Fibroblast of skin of left biceps (primary cell): Measurements from ENCODE around the gene CLDN4.
"Not testable (repeated sequence)": the region's sequence is repeated elsewhere in the genome, so short reads cannot be mapped to it uniquely, and the experiment has no call there.

Source experiments
- DNase-seq, 2 experiments: peaks; one replicate each; pipeline ENCODE4 v3.0.0-alpha.2; 2013; ENCODE audit warnings: low read depth in 2 of 2

The CLDN4 gene, protein sequence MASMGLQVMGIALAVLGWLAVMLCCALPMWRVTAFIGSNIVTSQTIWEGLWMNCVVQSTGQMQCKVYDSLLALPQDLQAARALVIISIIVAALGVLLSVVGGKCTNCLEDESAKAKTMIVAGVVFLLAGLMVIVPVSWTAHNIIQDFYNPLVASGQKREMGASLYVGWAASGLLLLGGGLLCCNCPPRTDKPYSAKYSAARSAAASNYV

DNA sequence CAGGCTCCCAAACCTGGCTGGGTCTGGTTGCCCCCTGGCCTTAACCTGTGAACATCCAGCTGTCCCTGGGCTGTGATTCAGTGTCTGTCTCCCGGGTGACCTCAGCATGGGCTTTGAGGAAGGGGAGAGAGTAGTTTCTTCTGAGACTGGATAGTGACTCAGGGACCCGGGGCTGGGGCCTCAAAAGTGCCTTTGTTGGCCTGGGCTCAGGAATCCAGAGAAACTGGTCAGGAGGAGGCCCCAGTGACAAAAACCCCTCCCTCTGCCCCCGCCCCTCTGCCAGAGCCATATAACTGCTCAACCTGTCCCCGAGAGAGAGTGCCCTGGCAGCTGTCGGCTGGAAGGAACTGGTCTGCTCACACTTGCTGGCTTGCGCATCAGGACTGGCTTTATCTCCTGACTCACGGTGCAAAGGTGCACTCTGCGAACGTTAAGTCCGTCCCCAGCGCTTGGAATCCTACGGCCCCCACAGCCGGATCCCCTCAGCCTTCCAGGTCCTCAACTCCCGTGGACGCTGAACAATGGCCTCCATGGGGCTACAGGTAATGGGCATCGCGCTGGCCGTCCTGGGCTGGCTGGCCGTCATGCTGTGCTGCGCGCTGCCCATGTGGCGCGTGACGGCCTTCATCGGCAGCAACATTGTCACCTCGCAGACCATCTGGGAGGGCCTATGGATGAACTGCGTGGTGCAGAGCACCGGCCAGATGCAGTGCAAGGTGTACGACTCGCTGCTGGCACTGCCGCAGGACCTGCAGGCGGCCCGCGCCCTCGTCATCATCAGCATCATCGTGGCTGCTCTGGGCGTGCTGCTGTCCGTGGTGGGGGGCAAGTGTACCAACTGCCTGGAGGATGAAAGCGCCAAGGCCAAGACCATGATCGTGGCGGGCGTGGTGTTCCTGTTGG lies at the start of gene CLDN4:
Gene CLDN4, plus strand, starts transcription at position 316 of the 903 bp plus-strand sequence. Its CDS starts 206 bp downstream, at position 522.
- no peak for DNase-seq

DNA sequence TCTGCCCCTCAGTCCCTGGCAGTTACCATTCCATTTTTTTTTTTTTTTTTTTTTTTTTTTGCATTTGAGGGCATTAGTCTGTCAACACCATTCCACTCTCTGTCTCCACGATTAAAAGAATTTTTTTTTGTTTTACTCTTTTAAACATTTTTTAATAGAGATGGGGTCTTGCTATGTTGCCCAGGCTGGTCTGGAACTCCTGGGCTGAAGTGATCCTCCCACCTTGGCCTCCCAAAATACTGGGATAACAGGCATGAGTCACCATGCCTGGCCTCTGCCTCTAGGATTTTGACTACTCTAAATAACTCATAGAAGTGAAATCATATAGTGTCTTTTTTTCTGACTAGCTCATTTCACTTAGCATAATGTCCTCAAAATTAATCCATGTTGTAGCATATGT lies 44.2 kb upstream of the CLDN4 start:
- no peak for DNase-seq

DNA sequence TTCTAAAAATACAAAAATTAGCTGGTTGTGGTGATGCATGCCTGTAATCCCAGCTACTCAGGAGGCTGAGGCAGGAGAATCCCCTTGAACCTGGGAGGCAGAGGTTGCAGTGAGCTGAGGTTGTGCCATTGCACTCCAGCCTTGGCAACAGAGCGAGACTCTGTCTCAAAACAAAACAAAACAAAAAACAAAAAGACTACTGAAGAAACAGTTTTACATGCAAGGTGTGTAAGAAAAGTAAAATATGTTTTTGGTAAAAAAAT lies 43.1 kb upstream of the CLDN4 start:
- DNase-seq = not testable (repeated sequence)

DNA sequence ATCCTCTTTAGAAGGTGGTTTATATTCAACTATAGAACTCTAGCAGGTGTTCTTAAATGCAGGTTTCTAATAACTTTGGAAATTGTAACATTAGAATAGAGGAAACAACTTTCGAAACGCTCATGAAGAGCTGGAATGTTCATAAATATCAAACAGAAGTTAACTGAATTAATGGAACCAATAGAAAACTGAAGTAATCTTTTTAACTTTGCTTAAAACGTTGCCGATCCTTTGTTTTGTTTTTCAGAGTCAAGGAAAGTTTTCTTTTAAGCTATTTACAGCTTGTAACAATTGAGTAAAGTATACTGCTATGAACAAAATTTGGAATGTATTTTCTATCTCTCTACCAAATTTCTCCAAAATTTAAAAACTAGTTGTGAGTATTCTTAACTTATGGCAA lies 41.7 kb upstream of the CLDN4 start:
- no peak for DNase-seq

DNA sequence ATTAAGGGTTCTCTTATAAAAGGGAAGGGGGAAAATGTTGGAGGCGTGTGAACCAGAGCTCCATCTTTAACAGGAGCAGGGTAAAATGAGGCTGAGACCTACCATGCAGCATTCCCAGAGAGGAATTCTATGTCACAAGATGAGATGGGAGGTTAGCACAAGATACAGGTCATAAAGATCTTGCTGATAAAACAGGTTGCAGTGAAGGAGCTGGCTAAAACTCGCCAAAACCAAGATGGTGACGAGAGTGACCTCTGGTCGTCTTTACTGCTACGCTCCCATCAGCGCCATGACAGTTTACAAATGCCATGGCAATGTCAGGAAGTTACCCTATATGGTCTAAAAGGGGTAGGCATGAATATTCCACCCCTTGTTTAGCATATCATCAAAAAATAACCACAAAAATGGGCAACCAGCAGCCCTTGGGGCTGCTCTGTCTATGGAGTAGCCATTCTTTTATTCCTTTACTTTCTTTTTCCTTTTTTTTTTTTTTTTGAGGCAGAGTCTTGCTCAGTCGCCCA lies 39.6 kb upstream of the CLDN4 start:
- DNase-seq = not testable (repeated sequence)

DNA sequence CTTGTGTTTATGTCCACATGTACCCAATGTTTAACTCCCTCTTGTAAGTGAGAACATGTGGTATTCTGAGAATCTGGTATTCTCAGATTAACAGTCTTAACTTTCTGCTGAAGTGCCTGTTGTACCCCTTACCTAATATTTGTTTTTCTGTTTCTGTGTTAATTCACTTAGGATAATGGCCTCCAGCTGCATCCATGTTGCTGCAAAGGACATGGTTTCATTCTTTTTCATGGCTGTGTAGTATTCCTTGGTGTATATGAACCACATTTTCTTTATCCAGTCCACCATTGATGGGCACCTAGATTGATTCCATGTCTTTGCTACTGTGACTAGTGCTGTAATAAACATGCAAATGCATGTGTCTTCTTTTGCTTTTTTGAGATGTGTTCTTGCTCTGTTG lies 35.6 kb upstream of the CLDN4 start:
- not testable (repeated sequence) for DNase-seq

DNA sequence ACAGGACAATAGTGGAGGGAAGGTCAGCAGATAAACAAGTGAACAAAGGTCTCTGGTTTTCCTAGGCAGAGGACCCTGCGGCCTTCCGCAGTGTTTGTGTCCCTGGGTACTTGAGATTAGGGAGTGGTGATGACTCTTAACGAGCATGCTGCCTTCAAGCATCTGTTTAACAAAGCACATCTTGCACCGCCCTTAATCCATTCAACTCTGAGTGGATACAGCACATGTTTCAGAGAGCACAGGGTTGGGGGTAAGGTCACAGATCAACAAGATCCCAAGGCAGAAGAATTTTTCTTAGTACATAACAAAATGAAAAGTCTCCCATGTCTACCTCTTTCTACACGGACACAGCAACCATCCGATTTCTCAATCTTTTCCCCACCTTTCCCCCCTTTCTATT lies 34.1 kb upstream of the CLDN4 start:
- DNase-seq = not testable (repeated sequence)

DNA sequence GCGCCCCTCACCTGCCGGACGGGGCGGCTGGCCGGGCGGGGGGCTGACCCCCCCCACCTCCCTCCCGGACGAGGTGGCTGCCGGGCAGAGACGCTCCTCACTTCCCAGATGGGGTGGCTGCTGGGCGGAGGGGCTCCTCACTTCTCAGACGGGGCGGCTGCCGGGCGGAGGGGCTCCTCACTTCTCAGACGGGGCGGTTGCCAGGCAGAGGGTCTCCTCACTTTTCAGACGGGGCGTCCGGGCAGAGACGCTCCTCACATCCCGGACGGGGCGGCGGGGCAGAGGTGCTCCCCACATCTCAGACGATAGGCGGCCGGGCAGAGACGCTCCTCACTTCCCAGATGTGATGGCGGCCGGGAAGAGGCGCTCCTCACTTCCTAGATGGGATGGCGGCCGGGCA lies 33.6 kb upstream of the CLDN4 start:
- DNase-seq = not testable (repeated sequence)

DNA sequence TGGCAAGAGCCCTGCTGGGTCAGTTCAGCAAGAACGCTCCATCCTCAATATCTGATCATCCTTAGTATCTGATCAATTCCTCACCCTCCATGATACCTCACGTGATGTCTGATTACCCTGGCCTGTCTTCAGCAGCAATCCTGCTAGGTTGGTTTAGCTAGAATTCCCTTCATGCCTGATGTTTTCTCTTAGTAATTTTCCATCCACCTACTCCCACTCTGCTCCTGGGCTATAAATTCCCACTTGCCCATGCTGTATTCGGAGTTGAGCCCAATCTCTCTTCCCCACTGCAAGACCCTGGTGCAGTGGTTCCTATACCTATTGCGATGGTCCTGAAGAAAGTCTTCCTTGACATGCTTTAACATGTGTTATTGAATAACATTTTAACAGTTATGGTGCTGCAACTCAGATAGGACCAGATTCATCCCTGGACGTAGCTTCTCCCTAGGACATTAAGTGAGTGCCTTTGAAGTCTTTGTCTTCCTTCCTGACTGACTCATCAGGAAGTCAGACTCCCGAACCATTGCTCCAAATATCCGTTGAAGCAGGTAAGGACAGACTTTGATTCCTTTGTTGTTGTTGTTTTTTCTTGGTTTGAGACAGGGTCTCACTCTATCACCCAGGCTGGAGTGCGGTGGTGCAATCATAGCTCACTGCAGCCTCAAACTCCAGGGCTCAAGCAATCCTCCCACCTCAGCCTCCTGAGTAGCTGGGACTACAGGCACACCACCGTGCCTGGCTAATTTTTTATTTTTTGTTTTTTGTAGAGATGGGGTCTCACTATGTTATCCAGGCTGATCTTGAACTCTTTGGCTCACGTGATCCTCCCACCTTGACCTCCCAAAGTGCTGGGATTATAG lies 31.3 kb upstream of the CLDN4 start:
- DNase-seq = no peak

DNA sequence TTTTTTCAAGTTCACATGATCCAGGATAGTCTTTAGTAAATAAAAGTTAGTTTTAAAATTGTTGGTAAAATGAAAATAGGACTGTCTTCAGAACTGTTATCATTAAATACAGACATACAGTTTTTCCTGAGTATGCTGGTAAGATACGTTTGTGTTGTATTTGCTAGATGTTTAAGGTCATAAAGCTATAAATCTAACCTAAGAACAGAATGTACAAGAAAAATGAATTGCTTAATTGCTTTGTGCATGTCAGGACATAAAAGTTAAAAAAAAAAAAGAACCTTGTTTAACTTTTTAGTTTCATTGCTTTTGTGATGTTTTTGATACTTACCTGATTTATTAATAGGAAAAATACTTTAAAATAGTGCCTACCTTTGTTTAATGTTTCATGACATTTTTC lies 29.2 kb upstream of the CLDN4 start:
- DNase-seq = no peak

DNA sequence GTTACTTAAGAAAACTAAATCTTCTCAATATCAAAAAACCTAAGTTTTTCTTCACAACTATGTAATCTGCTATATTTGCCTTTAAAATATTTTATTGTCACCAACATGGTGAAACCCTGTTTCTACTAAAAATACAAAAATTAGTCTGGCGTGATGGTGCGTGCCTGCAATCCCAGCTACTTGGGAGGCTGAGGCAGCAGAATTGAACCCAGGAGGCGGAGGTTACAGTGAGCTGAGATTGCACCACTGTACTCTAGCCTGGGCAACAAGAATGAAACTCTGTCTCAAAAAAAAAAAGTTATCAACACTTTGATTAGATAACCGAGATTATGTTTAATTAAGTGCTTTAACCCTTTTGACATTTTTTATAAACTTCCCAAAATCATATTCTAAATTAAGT lies 28.3 kb upstream of the CLDN4 start:
- no peak for DNase-seq

DNA sequence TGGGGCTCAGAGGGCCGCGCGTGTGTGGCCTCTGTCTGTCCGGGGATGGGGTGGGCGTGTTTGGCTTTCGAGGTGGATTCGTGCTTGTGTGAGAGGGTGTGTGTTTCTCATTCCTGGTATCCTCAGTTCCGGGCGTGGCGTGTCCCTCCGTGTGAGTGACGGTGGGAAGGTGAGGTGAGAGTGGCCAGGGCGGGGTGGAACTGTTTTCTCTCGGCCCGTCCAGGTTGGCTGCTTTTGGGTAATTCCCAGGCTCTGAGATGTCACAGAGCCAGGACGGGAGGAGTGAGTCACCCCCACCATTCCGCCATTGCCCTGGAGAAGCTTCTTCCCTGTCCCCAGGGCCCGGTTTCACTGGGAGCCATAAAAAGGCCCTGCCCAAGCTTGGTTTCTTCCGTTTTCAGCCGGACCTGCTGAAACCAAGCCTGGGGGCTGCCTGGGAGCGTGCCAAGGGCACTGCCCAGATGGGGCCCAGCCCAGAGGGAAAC lies 21.3 kb upstream of the CLDN4 start:
- no peak for DNase-seq

DNA sequence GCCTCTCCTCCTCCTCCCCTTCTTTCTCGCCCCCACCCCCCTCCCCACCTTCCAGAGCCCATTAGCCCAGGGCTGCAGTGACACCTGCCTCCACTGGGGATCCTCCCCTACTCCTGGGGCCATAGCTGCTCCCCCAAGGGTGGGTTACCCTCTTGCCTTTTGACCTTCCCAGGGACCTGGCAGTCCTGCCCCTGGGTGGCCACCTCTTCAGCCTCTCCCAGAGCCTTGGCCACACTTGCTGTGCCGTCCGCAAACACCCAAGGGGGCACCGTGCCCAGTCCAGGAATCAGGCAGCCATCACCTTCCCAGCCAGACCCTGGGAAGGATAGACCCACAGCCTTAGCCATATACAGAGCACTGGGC lies 19.8 kb upstream of the CLDN4 start:
- no peak for DNase-seq

DNA sequence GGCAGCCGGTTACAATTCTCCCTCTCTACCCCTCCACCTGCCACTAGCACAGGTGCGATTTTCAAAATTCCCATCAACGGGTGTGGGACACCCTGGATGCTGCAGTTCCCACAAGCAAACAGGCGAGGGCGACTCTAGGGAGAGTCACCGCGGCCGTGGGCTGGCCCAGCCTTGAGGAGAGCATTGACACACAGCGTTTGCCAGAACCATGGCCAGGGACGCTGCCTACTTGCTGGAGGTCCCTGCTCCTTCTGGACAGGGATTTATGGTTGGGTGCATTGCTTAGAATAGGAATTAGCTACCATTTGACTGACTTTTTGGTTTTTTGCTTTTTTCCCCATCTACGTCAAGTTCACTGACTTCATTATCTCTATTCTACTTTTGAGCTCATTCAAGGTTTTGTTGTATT lies 19.0 kb upstream of the CLDN4 start:
- no peak for DNase-seq

DNA sequence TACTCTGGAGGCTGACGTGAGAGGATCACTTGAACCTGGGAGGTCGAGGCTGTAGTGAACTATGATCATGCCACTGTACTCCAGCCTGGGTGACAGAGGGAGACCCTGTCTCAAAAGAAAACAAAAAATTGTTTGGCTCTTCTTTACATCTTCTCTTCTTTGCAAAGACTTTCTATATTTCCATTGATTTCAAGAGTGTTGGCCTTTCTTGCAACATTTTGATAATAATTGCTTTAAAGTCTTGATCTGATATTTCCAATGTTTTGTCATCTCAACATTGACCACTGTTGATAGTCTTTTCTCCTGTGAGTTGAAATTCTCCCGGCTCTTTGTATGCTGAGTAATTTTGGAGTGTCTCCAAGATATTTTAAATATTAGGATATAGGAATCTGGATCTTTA lies 17.8 kb upstream of the CLDN4 start:
- no peak for DNase-seq

DNA sequence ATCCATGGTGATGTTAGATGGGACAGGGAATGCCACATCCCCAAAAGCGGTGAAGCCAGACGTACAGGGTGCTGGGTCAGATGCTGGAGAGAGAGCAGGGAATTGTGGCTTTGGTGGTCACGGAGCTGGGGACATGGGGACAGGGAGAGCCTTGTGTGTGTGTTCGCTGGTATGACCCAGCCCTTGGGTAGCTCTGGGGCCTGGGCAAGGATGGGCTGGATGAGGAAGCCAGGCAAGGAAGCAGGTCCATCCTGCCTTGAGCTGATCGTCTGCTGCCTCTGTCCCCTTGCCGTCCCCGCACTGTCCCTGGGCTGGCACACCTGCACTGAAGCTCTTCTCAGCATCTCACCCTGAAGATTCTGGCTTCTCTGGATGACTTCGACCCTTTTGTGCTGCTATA lies 15.4 kb upstream of the CLDN4 start:
- no peak for DNase-seq

DNA sequence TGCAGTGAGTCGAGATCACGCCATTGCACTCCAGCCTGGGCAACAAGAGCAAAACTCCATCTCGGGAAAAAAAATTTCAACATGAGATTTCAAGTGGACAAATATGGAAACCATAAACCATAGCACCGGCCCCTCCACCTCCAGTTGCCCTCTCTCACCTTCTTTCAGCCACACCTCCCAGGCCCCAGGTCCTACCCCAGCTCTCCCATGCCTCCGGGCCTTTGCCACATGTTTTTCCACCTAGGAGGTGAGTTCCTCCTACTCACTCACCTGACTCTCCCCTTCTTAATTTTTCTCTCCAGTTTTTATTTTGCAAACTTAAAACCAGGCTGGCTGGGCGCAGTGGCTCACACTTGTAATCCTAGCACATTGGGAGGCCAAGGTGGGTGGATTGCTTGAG lies 13.7 kb upstream of the CLDN4 start:
- no peak for DNase-seq

DNA sequence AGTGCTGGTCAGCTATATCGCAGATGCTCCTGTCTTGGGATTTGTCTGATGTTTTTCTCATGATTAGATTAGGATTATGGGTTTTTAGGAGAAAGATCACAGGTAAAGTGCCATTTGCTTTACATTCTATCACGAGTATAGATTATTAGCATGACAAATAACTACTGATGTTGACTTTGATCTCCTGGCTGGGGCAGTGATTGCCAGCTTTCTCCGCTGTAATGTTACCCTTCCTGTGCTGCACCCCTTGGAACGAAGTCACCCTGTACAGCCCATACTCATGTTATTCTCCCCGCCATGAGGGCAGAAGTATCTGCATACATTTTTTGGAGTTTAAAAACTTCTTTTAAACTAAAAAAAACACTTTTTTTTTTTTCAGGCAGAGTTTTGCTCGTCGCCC lies 10.8 kb upstream of the CLDN4 start:
- no peak for DNase-seq

DNA sequence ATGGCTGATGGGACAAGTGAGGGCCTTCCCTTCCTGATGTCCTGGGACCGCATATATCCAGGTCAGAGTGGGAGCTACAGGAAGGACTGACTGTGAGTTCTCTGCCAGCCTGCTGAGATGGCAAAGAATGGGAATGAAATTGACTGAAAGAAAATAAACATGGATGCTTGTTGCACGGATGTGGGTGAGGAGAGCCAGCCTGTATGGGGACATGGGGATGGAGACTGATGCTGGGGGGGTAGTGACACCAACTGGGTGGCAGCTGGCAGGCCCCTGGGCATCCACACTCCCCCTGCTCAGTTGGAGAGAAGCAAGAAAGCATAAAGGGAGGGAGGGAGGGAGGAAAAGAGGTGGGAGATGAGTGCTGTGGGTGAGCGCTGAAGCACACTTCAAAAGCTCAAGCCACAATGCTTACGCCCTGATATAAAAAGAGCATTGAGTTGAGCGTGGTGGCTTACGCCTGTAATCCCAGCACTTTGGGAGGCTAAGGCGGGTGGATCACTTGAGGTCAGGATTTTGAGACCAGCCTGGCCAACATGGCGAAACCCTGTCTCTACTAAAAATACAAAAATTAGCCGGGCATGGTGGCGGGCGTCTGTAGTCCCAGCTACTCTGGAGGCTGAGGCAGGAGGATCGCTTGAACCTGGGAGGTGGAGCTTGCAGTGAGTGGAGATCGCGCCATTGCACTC lies 9.1 kb upstream of the CLDN4 start:
- DNase-seq = not testable (repeated sequence)

DNA sequence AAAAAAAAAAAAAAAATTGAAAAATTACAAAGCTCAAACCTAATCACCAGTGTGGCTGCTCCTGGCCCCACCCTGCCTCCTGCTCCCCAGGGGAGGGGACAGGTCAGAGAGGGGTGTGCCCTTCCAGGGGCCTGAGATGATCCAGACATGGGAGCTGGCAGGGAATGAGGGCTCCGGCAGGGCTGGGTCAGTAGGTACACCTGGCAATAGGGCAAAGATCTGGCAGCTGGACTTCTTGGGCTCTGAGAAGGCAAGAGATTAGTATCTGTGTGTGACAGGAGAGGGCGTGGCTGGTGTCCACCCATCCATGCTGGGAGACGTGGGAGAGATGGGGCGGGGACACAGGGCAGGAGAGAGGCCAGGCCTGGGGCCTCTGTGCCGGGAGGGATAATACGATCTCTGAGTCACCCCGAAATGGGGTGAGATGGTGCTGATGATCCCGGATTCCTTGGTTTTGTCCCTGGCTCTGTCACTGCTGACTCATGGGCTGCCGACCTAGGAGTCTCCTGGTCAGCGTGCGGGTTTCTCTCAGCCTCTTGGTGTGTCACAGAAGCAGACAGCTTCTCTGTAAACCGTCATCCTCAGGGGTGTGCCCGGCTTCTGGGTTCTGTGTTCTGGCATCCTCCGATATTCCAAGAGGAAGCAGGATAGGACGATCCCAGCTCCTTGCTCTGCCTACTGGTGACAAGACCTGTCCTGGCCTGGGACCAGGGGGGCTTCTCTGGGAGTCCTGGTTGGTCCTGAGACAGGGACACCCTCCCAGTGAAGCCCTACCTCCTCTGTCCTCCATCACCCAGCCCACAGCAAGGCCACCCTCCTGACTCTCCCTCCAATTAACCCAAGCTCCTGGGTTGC lies 8.2 kb upstream of the CLDN4 start:
- DNase-seq = peak; percentile 42

DNA sequence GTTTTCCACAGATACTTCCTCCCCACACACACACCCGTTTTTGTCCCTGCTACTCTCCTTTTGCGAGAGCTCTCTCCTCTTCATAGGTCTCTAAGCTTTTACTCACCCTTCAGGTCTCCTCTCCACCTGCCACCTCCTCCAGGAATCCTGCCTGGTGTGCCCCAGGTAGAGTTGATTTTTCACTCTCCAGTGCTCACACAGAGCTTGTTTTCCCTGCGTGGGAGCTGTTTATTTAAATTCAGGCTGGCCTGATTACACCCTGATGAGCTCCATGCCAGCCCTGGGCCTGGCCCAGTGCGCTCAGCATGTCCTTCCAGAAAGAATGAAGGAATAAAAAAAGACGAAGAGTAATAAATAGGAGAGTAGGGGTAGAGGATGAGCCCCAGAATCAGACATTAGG lies 7.5 kb upstream of the CLDN4 start:
- no peak for DNase-seq
